Measurements from ENCODE around the gene LCOR. TPM values are rescaled to one million over a fixed set of nuclear protein-coding genes. Genes with fewer than 3 reads are reported as not detected.

Gene LCOR
- total and polyA plus RNA-seq, 8 donors: 2.0 to 61.3 (median 18.0) TPM

GRCh38 chr10:96880575-96880974, 48.5 kb downstream of the LCOR start:
- Histone ChIP-seq H3K36me3 (peaks cover 0 to 4% (median 0%) of the 10 kb centered on the region in 4 donors), H3K27me3 (no peaks in the 10 kb centered on the region), H3K4me1 (peaks cover 0 to 46% (median 30%) of the 10 kb centered on the region in 4 donors), H3K4me3 (no peak overlapping the region), H3K9me3 (no peaks in the 10 kb centered on the region), H3K27ac (no peak overlapping the region)
- WGBS, 5 donors: 72 to 83% (median 77%) methylated on average over 2 of the region's 2 CpGs
- intact Hi-C loops (cut with DNase I; ENCODE audit: low total_unique reads): no loop called here
- no peak for DNase-seq
- no peak for TF ChIP-seq POLR2AphosphoS5 (IDR thresholded peaks at IDR 0.05)
- TF ChIP-seq POLR2A (IDR thresholded peaks at IDR 0.05): no peak
- TF ChIP-seq, protein P1, sequence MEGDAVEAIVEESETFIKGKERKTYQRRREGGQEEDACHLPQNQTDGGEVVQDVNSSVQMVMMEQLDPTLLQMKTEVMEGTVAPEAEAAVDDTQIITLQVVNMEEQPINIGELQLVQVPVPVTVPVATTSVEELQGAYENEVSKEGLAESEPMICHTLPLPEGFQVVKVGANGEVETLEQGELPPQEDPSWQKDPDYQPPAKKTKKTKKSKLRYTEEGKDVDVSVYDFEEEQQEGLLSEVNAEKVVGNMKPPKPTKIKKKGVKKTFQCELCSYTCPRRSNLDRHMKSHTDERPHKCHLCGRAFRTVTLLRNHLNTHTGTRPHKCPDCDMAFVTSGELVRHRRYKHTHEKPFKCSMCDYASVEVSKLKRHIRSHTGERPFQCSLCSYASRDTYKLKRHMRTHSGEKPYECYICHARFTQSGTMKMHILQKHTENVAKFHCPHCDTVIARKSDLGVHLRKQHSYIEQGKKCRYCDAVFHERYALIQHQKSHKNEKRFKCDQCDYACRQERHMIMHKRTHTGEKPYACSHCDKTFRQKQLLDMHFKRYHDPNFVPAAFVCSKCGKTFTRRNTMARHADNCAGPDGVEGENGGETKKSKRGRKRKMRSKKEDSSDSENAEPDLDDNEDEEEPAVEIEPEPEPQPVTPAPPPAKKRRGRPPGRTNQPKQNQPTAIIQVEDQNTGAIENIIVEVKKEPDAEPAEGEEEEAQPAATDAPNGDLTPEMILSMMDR (IDR thresholded peaks at IDR 0.05): no peak
- no peak for TF ChIP-seq EP300 (IDR thresholded peaks at IDR 0.05)

DNA sequence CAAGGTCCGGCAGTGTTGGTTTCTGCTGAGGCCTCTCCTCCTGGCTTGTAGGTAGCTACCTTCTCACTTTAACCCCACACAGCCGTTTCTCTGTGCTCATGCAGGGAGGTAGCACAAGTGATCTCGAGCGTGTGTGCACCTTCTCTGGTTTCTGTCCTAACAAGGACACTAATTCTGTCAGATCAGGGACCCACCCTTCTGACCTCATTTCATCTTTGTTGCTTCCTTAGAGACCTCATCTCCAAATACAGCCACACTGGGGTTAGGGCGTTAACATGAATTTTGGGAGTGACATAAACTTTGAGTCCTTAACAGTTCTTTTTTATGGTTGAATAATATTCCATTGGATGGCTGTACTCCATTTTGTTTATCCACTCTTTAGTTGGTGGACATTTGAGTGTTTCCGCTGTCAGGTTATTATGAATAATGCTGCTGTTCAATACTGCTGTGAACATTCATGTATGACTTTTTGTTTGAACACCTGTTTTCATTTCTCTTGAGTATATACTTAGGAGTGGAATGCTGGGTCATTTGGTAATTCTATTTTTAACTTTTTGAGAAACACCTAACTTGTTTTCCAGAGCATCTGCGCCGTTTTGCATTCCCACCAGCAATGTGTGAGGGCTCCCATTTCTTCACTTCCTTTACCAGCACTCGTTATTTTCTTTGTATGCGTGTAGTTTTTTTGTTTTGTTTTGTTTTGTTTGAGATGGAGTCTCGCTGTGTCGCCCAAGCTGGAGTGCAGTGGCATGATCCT, 57.5 kb downstream of the LCOR start:
- Histone ChIP-seq H3K4me1 (peaks cover 9 to 35% (median 15%) of the 10 kb centered on the region in 4 donors), H3K4me3 (no peak overlapping the region), H3K27me3 (no peaks in the 10 kb centered on the region), H3K9me3 (peaks cover 0 to 9% (median 0%) of the 10 kb centered on the region in 4 donors), H3K27ac (peak overlapping the region in 2 of 5 donors; percentile 4 to 30), H3K36me3 (peaks cover 0 to 15% (median 5%) of the 10 kb centered on the region in 4 donors)
- peak in 1 of 2 donors; percentile 20 for DNase-seq
- 82 to 89% (median 84%) methylated on average over 12 of the region's 12 CpGs for WGBS, 5 donors
- intact Hi-C loops (cut with DNase I; ENCODE audit: low total_unique reads): no loop called here
- TF ChIP-seq POLR2A (IDR thresholded peaks at IDR 0.05): no peak
- no peak for TF ChIP-seq POLR2AphosphoS5 (IDR thresholded peaks at IDR 0.05)
- TF ChIP-seq EP300 (IDR thresholded peaks at IDR 0.05): no peak
- TF ChIP-seq, protein P1 (IDR thresholded peaks at IDR 0.05): no peak

GRCh38 chr10:96890172-96890513, 58.0 kb downstream of the LCOR start:
- peak in 1 of 2 donors; percentile 57 for DNase-seq
- intact Hi-C loops (cut with DNase I; ENCODE audit: low total_unique reads): no loop called here
- no peak overlapping the region for H3K4me3 ChIP-seq
- peaks cover 0 to 9% (median 0%) of the 10 kb centered on the region in 4 donors for H3K9me3 ChIP-seq
- TF ChIP-seq, protein P1 (IDR thresholded peaks at IDR 0.05): no peak
- TF ChIP-seq POLR2AphosphoS5 (IDR thresholded peaks at IDR 0.05) (no peak), POLR2A (IDR thresholded peaks at IDR 0.05) (no peak), EP300 (IDR thresholded peaks at IDR 0.05) (no peak)
- H3K4me1 ChIP-seq: peaks cover 9 to 30% (median 12%) of the 10 kb centered on the region in 4 donors
- no peaks in the 10 kb centered on the region for H3K27me3 ChIP-seq
- WGBS, 5 donors: 70 to 81% (median 75%) methylated on average over 1 of the region's 1 CpG
- peaks cover 0 to 15% (median 5%) of the 10 kb centered on the region in 4 donors for H3K36me3 ChIP-seq
- peak overlapping the region in 2 of 5 donors; percentile 4 to 30 for H3K27ac ChIP-seq

DNA sequence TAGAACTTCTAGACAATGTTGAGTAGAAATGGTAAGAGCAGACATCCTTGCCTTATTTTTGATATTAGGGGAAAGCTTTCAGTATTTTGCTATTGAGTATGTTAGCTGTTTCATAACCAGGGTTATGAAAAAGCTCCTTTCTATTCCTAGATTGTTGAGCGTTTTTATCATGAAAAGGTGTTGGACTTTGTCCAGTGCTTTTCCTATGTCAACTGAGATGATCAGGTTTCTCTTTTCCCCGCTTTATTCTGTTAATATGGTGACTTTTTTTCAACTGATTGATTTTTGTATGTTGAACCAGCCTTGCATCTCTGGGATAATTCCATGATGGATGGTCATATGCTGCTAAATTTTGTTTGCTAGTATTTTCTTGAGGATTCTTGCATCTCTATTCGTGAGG, 58.5 kb downstream of the LCOR start:
- H3K36me3 ChIP-seq: peaks cover 0 to 15% (median 5%) of the 10 kb centered on the region in 4 donors
- peaks cover 8 to 30% (median 11%) of the 10 kb centered on the region in 4 donors for H3K4me1 ChIP-seq
- TF ChIP-seq POLR2A (IDR thresholded peaks at IDR 0.05): no peak
- TF ChIP-seq POLR2AphosphoS5 (IDR thresholded peaks at IDR 0.05): no peak
- TF ChIP-seq, protein P1 (IDR thresholded peaks at IDR 0.05): no peak
- TF ChIP-seq EP300 (IDR thresholded peaks at IDR 0.05): no peak
- intact Hi-C loops (cut with DNase I; ENCODE audit: low total_unique reads): no loop called here
- WGBS, 5 donors: 40 to 69% (median 61%) methylated on average over 3 of the region's 3 CpGs
- peak in 1 of 2 donors; percentile 44 for DNase-seq
- H3K4me3 ChIP-seq: no peak overlapping the region
- peaks cover 0 to 9% (median 0%) of the 10 kb centered on the region in 4 donors for H3K9me3 ChIP-seq
- H3K27ac ChIP-seq: peak overlapping the region in 1 of 5 donors; percentile 30
- no peaks in the 10 kb centered on the region for H3K27me3 ChIP-seq
